HPDE6-E6E7 (cell line): Measurements from ENCODE around the gene ZNF253.
"Not testable (repeated sequence)": the region's sequence is repeated elsewhere in the genome, so short reads cannot be mapped to it uniquely, and the experiment has no call there.

ENCODE experiments used
- DNase-seq: peaks from one replicate; pipeline ENCODE4 v3.0.0; 2011; ENCODE audit warnings: missing footprints; ENCODE audit errors: extremely low spot score

The ZNF253 gene

GRCh38 chr19:19865750-19866610 is at the start of gene ZNF253:
TSS of gene ZNF253 (plus strand) at chr19:19865882. CDS start at chr19:19865997, 115 bp downstream.
- DNase-seq, result peak; percentile 94

DNA sequence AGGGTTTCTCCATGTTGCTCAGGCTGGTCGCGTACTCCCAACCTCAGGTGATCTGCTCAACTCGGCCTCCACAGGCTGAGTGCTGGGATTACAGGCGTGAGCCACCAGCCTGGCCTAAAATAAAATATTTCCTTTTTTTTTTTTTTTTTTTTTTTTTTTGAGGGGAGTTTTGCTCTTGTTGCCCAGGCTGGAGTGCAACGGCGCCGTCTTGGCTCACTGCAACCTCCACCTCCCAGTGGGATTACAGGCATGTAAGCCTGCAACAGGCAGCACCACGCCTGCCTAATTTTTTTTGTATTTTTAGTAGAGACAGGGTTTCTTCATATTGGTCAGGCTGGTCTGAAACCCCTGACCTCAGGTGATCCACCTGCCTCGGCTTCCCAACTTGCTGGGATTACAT is 49.0 kb upstream of the ZNF253 start:
- no peak for DNase-seq

DNA sequence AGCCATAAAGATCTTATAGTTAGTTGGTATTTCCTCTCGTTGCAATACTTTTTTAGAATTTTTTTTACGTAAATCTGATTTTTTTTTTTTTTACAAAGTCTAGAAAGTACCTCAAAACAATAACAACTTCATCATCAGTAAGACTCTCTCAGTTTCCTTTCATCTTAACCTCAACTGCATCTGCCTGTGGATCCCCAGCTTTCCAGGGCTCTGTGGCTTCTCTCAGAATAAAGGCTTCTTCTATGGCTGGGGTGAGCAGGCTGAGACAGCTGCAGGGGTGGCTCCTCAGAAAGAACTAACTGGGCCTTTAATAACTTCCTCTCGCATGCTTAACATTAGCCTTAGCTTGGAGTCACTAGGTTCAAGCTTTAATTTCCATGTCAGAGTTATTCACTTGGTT is 48.3 kb upstream of the ZNF253 start:
- no peak for DNase-seq

DNA sequence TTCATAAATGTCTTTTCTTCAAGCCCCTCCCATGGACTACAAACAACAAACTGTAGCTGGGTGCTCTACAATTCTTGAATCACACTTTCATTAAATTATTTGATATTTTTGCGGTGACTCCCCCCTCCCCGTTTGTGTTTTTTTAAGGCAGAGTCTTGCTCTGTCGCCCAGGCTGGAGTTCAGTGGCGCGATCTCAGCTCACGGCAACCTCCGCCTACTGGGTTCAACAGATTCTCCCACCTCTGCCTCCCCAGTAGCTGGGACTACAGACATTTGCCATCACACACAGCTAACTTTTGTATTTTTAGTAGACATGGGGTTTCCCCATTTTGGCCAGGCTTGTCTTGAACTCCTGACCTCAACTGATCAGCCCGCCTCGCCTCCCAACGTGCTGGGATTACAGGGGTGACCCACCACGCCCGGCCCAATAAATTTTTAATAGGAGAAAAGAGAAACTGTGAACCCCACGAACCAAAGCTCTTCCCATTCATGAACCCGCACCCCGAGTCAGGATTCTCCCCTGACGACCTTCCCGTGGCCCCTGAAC is 44.8 kb upstream of the ZNF253 start:
- DNase-seq, result no peak

- peak; percentile 76 for DNase-seq
Measured at GRCh38 chr19:19821366-19821951, 44.2 kb upstream of the ZNF253 start, which contains the start of gene ZNF506. TSS of gene ZNF506 (minus strand) at chr19:19821750. CDS start at chr19:19821603, 147 bp downstream.

- DNase-seq, result not testable (repeated sequence)
Measured at GRCh38 chr19:19821976-19822375, 43.7 kb upstream of the ZNF253 start.

- no peak for DNase-seq
Measured at GRCh38 chr19:19823916-19824315, 41.8 kb upstream of the ZNF253 start.

DNA sequence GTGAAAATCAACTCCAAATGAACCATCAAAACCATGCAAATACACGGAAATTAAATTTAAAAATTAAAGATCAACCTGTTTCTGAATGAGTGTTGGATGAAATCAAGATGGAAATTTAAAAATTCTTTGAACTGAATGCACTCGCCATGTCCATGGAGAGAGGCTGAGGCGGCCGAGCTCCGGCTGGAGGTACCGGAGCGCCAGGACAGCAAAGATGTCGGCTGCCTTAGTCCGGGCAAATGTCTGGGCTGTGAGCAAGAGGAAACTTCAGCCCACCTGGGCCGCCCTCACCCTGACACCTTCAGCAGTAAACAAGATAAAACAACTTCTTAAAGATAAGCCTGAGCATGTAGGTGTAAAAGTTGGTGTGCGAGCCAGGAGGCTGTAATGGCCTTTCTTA is 38.8 kb upstream of the ZNF253 start:
- DNase-seq, result no peak

DNA sequence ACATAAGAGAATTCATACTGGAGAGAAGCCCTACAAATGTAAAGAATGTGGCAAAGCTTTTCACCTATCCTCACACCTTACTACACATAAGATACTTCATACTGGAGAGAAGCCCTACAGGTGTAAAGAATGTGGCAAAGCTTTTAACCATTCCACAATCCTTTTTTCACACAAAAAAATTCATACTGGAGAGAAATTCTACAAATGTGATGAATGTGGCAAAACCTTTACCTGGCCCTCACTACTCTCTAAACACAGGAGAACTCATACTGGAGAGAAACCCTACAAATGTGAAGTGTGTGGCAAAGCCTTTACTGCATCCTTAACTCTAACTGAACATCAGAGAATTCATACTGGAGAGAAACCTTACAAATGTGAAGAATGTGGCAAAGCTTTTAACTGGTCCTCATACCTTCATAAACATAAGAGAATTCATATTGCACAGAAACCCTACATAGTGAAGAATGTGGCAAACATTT is 30.1 kb upstream of the ZNF253 start:
- DNase-seq, result no peak

DNA sequence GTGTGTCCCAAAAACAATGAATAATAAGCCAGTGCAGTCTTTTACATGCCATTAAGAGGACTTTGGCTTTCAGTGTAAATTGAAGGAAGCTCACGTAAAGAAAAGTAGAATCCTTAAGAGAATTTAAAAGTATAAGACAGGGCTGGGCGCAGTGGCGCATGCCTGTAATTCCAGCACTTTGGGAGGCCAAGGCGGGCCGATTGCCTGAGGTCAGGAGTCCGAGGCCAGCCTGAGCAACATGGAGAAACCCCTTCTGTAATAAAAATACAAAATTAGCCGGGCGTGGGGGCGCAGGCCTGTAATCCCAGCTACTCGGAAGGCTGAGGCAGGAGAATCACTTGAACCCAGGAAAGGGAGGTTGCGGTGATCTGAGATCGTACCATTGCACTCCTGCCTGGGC is 17.9 kb upstream of the ZNF253 start:
- no peak for DNase-seq

DNA sequence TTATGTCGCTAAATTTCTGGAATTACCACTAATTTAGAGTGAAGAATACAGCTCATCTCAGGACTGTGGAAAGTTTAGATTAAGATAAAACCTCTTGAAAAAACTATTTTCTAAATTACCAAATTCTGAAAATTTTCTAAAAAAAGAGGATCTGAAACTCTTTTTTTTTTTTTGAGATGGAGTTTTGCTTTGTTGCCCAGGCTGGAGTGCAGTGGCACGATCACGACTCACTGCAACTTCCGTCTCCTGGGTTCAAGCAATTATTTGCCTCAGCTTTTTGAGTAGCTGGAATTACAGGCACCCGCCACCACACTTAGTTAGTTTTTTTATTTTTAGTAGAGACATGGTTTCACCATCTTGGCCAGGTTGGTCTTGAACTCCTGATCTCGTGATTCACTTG is 16.6 kb upstream of the ZNF253 start:
- DNase-seq, result no peak

DNA sequence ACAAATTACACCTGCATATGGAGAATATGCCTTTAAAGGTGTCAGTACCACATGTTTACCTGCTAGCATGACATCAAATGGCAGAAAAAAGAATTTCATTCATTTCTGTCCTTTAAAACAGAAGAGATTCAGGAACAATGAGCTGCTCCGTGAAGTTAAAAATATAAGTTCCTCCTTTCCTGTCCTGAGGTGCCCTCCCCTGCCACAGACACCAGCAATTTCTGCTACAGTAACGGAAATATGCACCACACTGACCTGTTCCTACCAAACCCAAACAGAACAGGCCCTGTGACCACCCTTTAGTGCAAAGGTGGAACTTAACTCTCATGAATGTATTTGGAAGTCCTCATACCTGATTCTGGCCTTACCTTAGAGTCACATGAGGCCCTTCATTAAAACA is 13.9 kb upstream of the ZNF253 start:
- DNase-seq, result not testable (repeated sequence)

- no peak for DNase-seq
Measured at GRCh38 chr19:19858751-19859150, 6.9 kb upstream of the ZNF253 start.

GRCh38 chr19:19860756-19861390 is 4.8 kb upstream of the ZNF253 start:
- DNase-seq, result no peak

- DNase-seq, result no peak
Measured at GRCh38 chr19:19866611-19867248, 1.0 kb downstream of the ZNF253 start.

GRCh38 chr19:19870086-19870485 is 4.4 kb downstream of the ZNF253 start:
- DNase-seq, result not testable (repeated sequence)

GRCh38 chr19:19871932-19872331 is 6.2 kb downstream of the ZNF253 start:
- no peak for DNase-seq

DNA sequence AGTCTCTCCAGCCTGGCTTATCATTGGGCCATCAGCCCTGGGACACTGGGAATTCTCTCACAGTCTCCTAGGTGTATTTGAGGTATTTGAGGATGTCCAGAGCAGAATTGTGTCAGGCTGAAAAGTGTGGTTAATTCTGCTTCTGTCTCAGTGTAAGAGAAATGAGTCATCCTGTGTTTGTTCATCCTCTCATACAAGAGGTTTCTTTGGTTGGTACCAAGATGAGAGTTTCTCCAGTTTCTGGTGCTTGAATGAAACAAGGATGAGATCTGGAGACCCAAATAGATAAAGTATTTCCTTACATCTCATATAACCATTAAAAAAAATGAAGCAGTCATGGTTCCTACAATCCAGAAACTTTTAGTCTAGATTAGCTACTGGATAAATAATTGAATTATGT is 7.7 kb downstream of the ZNF253 start:
- DNase-seq, result no peak

DNA sequence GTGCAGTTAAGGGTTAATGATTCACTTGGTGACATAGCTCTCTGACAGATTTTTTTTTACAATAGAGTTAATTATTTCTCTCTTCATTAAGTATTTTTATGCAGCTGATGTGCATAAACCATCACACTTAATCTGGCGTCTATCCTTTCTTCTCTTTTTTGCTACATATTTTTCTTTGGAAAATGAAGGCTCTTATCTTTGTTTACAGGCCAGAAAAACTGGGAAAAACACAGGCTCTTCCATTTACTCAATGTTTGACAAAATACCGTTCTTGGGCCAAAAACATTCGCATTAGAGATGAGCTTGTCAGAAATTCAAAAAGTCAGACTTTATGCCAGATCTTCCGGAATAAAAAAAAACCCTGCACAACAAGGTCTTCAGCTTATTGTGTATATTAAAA is 12.0 kb downstream of the ZNF253 start:
- no peak for DNase-seq

GRCh38 chr19:19884583-19884982 is 18.9 kb downstream of the ZNF253 start:
- no peak for DNase-seq

GRCh38 chr19:19892055-19892941 is 26.6 kb downstream of the ZNF253 start:
- not testable (repeated sequence) for DNase-seq
